PFSK-1 (cell line): ENCODE measurements around the gene PDE3A.

ENCODE experiments used
- FOXP2 ChIP-seq: optimal IDR thresholded peaks from 2 replicates; pipeline ENCODE3; 2011; ENCODE audit warnings: borderline replicate concordance, control low read depth, inconsistent platforms; ENCODE audit not compliant: insufficient read depth; ENCODE audit errors: extremely low read length, extremely low read depth
- POLR2AphosphoS5 ChIP-seq: IDR thresholded peaks from 2 replicates; pipeline ENCODE4 v1.6.1; 2012; ENCODE audit warnings: low read depth, mild to moderate bottlenecking, control low read depth, low read length, moderate library complexity
- SIN3A ChIP-seq: IDR thresholded peaks from 2 replicates; pipeline ENCODE4 v1.6.1; 2012; ENCODE audit warnings: mild to moderate bottlenecking, low read length, moderate library complexity, borderline replicate concordance; ENCODE audit not compliant: insufficient read depth
- TAF1 ChIP-seq: IDR thresholded peaks from 2 replicates; pipeline ENCODE4 v1.6.1; 2012; ENCODE audit warnings: low read length, control low read depth, borderline replicate concordance; ENCODE audit not compliant: insufficient read depth
- TF ChIP-seq, protein P1 (sequence below), 2 experiments: IDR thresholded peaks; 2 replicates each; pipeline versions ENCODE4 v1.6.1 to v1.8.0; 2011 to 2012; ENCODE audit warnings: low read depth in 2 of 2, low read length in 2 of 2, control low read depth in 1 of 2, inconsistent platforms in 1 of 2, mild to moderate bottlenecking in 1 of 2, moderate library complexity in 1 of 2; ENCODE audit not compliant: insufficient read depth in 1 of 2

- TF ChIP-seq POLR2AphosphoS5 (no peak), SIN3A (no peak), TAF1 (no peak), FOXP2 (no peak)
- TF ChIP-seq, protein P1, sequence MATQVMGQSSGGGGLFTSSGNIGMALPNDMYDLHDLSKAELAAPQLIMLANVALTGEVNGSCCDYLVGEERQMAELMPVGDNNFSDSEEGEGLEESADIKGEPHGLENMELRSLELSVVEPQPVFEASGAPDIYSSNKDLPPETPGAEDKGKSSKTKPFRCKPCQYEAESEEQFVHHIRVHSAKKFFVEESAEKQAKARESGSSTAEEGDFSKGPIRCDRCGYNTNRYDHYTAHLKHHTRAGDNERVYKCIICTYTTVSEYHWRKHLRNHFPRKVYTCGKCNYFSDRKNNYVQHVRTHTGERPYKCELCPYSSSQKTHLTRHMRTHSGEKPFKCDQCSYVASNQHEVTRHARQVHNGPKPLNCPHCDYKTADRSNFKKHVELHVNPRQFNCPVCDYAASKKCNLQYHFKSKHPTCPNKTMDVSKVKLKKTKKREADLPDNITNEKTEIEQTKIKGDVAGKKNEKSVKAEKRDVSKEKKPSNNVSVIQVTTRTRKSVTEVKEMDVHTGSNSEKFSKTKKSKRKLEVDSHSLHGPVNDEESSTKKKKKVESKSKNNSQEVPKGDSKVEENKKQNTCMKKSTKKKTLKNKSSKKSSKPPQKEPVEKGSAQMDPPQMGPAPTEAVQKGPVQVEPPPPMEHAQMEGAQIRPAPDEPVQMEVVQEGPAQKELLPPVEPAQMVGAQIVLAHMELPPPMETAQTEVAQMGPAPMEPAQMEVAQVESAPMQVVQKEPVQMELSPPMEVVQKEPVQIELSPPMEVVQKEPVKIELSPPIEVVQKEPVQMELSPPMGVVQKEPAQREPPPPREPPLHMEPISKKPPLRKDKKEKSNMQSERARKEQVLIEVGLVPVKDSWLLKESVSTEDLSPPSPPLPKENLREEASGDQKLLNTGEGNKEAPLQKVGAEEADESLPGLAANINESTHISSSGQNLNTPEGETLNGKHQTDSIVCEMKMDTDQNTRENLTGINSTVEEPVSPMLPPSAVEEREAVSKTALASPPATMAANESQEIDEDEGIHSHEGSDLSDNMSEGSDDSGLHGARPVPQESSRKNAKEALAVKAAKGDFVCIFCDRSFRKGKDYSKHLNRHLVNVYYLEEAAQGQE (IDR thresholded peaks at IDR 0.05; ENCODE audit: insufficient read depth in 1 of 2, low read depth in 2 of 2, low read length in 2 of 2), result no peak
Observed at GRCh38 chr12:20469300-20469699, 101.0 kb downstream of the PDE3A start.
